GM06990 (cell line): ENCODE measurements around the gene YWHAB.

ENCODE experiments used
- DNase-seq: peaks from one replicate; pipeline ENCODE4 v3.0.0-alpha.2; 2011; ENCODE audit not compliant: insufficient read length; ENCODE audit errors: extremely low read depth
- H3K27me3 ChIP-seq: replicated peaks from 2 replicates; pipeline ENCODE4 v1.6.0; 2011; ENCODE audit warnings: low read length; ENCODE audit not compliant: control insufficient read depth, insufficient read depth
- H3K36me3 ChIP-seq: 2 replicates; pipeline ENCODE4 v1.5.1; 2011; ENCODE audit warnings: low read length; ENCODE audit not compliant: control insufficient read depth, insufficient read depth
- H3K4me3 ChIP-seq: replicated peaks from 2 replicates; pipeline ENCODE4 v1.5.1; 2011; ENCODE audit warnings: low read depth, mild to moderate bottlenecking, control low read depth, low read length
- TF ChIP-seq, protein P1 (sequence below): IDR thresholded peaks from 2 replicates; pipeline ENCODE4 v1.5.1; 2011; ENCODE audit warnings: low read length, control low read depth, mild to moderate bottlenecking, inconsistent platforms; ENCODE audit not compliant: insufficient read depth, poor library complexity, severe bottlenecking

The YWHAB gene

DNA sequence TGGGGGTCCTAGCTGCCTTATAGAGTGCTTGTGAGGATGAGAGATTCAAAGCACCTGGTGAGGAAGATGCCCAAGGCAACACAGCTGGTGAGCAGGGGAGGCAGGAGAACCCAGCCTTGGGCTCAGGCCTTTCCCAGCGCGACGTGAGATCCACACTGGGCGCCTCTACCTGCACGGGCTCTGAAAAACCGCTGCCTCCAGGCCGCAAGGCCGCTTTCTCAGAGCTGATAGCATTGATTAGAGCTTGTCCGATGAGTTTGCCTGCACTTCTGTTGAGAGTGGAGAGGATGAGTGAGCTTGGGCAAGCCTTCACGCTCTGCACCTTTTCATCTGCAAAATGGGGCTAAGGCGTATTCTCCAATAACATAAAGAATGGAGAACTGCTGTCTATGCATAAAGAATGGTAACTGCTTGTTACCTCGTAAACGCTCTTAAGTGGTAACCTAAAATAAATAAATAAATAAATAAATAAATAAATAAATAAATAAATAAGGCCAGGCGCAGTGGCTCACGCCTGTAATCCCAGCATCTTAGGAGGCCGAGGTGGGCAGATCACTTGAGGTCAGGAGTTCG is 25.3 kb downstream of the YWHAB start:
- TF ChIP-seq, protein P1, sequence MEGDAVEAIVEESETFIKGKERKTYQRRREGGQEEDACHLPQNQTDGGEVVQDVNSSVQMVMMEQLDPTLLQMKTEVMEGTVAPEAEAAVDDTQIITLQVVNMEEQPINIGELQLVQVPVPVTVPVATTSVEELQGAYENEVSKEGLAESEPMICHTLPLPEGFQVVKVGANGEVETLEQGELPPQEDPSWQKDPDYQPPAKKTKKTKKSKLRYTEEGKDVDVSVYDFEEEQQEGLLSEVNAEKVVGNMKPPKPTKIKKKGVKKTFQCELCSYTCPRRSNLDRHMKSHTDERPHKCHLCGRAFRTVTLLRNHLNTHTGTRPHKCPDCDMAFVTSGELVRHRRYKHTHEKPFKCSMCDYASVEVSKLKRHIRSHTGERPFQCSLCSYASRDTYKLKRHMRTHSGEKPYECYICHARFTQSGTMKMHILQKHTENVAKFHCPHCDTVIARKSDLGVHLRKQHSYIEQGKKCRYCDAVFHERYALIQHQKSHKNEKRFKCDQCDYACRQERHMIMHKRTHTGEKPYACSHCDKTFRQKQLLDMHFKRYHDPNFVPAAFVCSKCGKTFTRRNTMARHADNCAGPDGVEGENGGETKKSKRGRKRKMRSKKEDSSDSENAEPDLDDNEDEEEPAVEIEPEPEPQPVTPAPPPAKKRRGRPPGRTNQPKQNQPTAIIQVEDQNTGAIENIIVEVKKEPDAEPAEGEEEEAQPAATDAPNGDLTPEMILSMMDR, result no peak
- Histone ChIP-seq H3K4me3 (peak overlapping the region; percentile 87), H3K27me3 (no peaks in the 10 kb centered on the region), H3K36me3 (peaks cover 6% of the 10 kb centered on the region)
- DNase-seq, result peak; percentile 32

DNA sequence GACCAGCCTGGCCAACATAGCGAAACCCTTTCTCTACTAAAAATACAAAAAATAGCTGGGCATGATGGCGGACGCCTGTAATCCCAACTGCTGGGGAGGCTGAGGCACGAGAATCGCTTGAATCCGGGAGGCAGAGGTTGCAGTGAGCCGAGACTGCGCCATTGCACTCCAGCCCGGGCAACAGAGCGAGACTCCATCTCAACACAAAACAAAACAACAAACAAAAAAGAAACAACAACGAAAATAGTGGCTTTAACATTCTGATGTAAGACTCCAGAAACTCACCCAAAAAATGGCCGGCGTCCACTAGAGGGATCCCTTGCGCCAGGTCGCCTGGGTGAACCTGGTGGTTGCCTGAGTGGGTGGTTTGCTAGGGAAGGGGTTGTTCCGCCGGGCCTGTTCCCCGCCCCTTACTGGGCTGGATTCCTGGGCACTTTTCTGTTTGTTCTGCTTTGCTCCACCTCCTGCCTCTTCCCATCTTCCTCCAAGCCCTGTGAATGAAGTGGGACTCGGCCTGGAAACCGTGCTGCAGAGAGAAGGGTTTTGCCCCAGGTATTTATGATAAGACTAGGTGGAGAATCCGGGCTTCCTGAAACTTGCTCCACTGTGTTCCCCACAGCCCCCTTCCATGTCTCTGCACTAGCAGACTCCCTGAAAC is 25.9 kb downstream of the YWHAB start:
- TF ChIP-seq, protein P1, result peak; percentile 74
- Histone ChIP-seq H3K36me3 (peaks cover 4% of the 10 kb centered on the region), H3K4me3 (no peak overlapping the region), H3K27me3 (no peaks in the 10 kb centered on the region)
- DNase-seq, result peak; percentile 54

DNA sequence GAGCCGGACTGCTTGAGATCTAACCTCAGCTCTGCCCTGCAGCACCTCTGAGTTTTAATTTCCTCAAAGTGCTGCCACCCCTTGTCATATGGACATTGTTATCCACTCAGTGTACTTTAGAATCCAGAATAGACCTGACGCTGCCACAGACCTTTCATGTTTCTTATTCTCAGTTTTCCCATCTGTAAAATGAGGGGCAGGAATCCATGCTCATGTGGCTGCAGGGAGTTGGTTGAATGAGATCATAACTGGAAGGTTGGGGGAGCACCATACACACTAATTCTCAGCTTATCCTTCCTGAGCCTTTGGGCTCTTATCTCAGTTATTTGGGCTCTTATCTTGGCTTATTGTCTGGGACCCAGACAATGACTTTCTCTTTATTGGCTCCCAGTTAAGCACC is 26.7 kb downstream of the YWHAB start:
- no peak for DNase-seq
- no peaks in the 10 kb centered on the region for H3K27me3 ChIP-seq
- peaks cover 7% of the 10 kb centered on the region for H3K36me3 ChIP-seq
- TF ChIP-seq, protein P1, result no peak
- H3K4me3 ChIP-seq, result no peak overlapping the region

DNA sequence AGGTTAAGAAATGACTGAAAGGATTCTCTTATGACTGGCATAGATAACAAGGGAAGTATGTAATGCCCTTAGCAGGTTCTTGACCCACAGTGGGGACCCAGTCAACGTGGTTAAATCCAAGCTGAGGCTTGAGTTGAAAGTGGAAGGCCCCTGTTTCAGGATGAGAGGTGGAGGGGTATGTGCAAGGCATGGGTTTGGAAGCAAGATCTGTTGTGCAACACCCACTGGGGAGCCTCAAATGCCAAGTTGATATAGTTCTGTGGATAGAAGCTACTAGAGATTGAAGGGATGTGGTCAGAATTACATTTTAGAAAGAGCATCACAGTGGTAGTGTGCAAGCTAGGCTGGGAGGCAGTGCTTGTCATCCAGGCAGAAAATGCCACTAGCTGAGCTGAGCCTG is 29.4 kb downstream of the YWHAB start:
- TF ChIP-seq, protein P1, result no peak
- Histone ChIP-seq H3K27me3 (no peaks in the 10 kb centered on the region), H3K4me3 (no peak overlapping the region), H3K36me3 (peaks cover 6% of the 10 kb centered on the region)
- DNase-seq, result no peak

DNA sequence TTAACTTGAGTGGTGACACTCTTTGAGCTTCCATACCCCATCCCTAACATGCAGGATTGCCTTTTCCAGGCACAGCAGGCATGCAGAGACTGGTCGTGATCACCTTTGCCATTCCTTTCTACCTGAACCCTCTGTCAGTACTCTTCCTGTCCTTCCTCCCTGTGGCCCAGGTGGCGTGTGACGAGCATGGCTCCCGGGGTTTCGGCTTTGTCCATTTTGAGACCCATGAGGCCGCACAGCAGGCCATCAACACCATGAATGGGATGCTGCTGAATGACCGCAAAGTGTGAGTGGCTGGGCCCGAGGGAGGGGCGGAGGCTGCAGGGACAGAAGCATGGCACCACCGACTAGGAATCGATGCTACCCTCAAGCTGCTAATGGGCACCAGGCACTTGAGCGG is 31.1 kb downstream of the YWHAB start:
- TF ChIP-seq, protein P1, result no peak
- Histone ChIP-seq H3K4me3 (no peak overlapping the region), H3K36me3 (peaks cover 6% of the 10 kb centered on the region), H3K27me3 (no peaks in the 10 kb centered on the region)
- DNase-seq, result no peak
